ENCODE measurements around the gene BEST1.
"Not testable (repeated sequence)": the region's sequence is repeated elsewhere in the genome, so short reads cannot be mapped to it uniquely, and the experiment has no call there.

Gene BEST1

GRCh38 chr11:61980783-61981541, 30.8 kb downstream of the BEST1 start:
- no peak overlapping the region for H3K27ac Mint-ChIP-seq
- peaks cover 5% of the 10 kb centered on the region for H3K4me1 Mint-ChIP-seq
- no peak for ATAC-seq (ENCODE audit: low read depth)
- H3K4me3 Mint-ChIP-seq, result no peak overlapping the region
- DNase-seq (ENCODE audit: low spot score in 2 of 2), result no peak
- H3K36me3 Mint-ChIP-seq, result peaks cover 4% of the 10 kb centered on the region
- H3K9me3 Mint-ChIP-seq, result no peaks in the 10 kb centered on the region
- H3K27me3 Mint-ChIP-seq, result no peaks in the 10 kb centered on the region

- no peak overlapping the region for H3K4me3 Mint-ChIP-seq
- no peak overlapping the region for H3K27ac Mint-ChIP-seq
- ATAC-seq (ENCODE audit: low read depth), result no peak
- no peak for DNase-seq (ENCODE audit: low spot score in 2 of 2)
- H3K36me3 Mint-ChIP-seq, result peaks cover 17% of the 10 kb centered on the region
- peaks cover 4% of the 10 kb centered on the region for H3K27me3 Mint-ChIP-seq
- H3K9me3 Mint-ChIP-seq, result peaks cover 7% of the 10 kb centered on the region
- H3K4me1 Mint-ChIP-seq, result peaks cover 5% of the 10 kb centered on the region
Measured at GRCh38 chr11:61983419-61983818, 33.3 kb downstream of the BEST1 start.

GRCh38 chr11:61985869-61986268, 35.7 kb downstream of the BEST1 start:
- no peak overlapping the region for H3K4me3 Mint-ChIP-seq
- no peak for DNase-seq (ENCODE audit: low spot score in 2 of 2)
- H3K4me1 Mint-ChIP-seq, result peaks cover 16% of the 10 kb centered on the region
- peaks cover 18% of the 10 kb centered on the region for H3K36me3 Mint-ChIP-seq
- no peak for ATAC-seq (ENCODE audit: low read depth)
- peaks cover 4% of the 10 kb centered on the region for H3K27me3 Mint-ChIP-seq
- no peak overlapping the region for H3K27ac Mint-ChIP-seq
- H3K9me3 Mint-ChIP-seq, result peaks cover 9% of the 10 kb centered on the region

- peaks cover 12% of the 10 kb centered on the region for H3K9me3 Mint-ChIP-seq
- H3K27me3 Mint-ChIP-seq, result no peaks in the 10 kb centered on the region
- peaks cover 19% of the 10 kb centered on the region for H3K36me3 Mint-ChIP-seq
- H3K4me3 Mint-ChIP-seq, result no peak overlapping the region
- peaks cover 7% of the 10 kb centered on the region for H3K4me1 Mint-ChIP-seq
- DNase-seq (ENCODE audit: low spot score in 2 of 2) (no peak), ATAC-seq (ENCODE audit: low read depth) (no peak)
- no peak overlapping the region for H3K27ac Mint-ChIP-seq
Measured at GRCh38 chr11:61994981-61995380, 44.8 kb downstream of the BEST1 start.

- Mint-ChIP-seq H3K9me3 (peaks cover 9% of the 10 kb centered on the region), H3K27ac (no peak overlapping the region), H3K4me1 (no peaks in the 10 kb centered on the region), H3K4me3 (no peak overlapping the region), H3K36me3 (peaks cover 16% of the 10 kb centered on the region), H3K27me3 (no peaks in the 10 kb centered on the region)
- DNase-seq (ENCODE audit: low spot score in 2 of 2) (no peak), ATAC-seq (ENCODE audit: low read depth) (no peak)
Measured at GRCh38 chr11:61996933-61997332, 46.8 kb downstream of the BEST1 start.

GRCh38 chr11:61999141-61999975, 49.2 kb downstream of the BEST1 start:
- no peak overlapping the region for H3K27ac Mint-ChIP-seq
- ATAC-seq (ENCODE audit: low read depth) (no peak), DNase-seq (ENCODE audit: low spot score in 2 of 2) (no peak)
- H3K27me3 Mint-ChIP-seq, result peaks cover 4% of the 10 kb centered on the region
- no peak overlapping the region for H3K4me3 Mint-ChIP-seq
- H3K36me3 Mint-ChIP-seq, result peaks cover 16% of the 10 kb centered on the region
- peaks cover 8% of the 10 kb centered on the region for H3K9me3 Mint-ChIP-seq
- H3K4me1 Mint-ChIP-seq, result no peaks in the 10 kb centered on the region

- Mint-ChIP-seq H3K4me3 (no peak overlapping the region), H3K4me1 (no peaks in the 10 kb centered on the region), H3K27me3 (peaks cover 6% of the 10 kb centered on the region), H3K9me3 (peaks cover 8% of the 10 kb centered on the region), H3K27ac (no peak overlapping the region), H3K36me3 (peaks cover 16% of the 10 kb centered on the region)
- no peak for DNase-seq (ENCODE audit: low spot score in 2 of 2)
- no peak for ATAC-seq (ENCODE audit: low read depth)
Measured at GRCh38 chr11:62000539-62001446, 50.6 kb downstream of the BEST1 start.

GRCh38 chr11:62001450-62002191, 51.5 kb downstream of the BEST1 start:
- Mint-ChIP-seq H3K27me3 (peaks cover 6% of the 10 kb centered on the region), H3K4me1 (no peaks in the 10 kb centered on the region), H3K4me3 (no peak overlapping the region), H3K9me3 (peaks cover 8% of the 10 kb centered on the region), H3K27ac (no peak overlapping the region), H3K36me3 (peaks cover 16% of the 10 kb centered on the region)
- no peak for DNase-seq (ENCODE audit: low spot score in 2 of 2)
- no peak for ATAC-seq (ENCODE audit: low read depth)

- not testable (repeated sequence) for H3K4me1 Mint-ChIP-seq; H3K27me3 Mint-ChIP-seq; H3K27ac Mint-ChIP-seq; H3K4me3 Mint-ChIP-seq; ATAC-seq (ENCODE audit: low read depth); DNase-seq (ENCODE audit: low spot score in 2 of 2); H3K9me3 Mint-ChIP-seq
- H3K36me3 Mint-ChIP-seq, result peaks cover 16% of the 10 kb centered on the region
Measured at GRCh38 chr11:62002283-62002682, 52.1 kb downstream of the BEST1 start.

- Mint-ChIP-seq H3K27me3 (peaks cover 8% of the 10 kb centered on the region), H3K9me3 (peaks cover 3% of the 10 kb centered on the region), H3K36me3 (peaks cover 5% of the 10 kb centered on the region), H3K27ac (no peak overlapping the region), H3K4me3 (no peak overlapping the region), H3K4me1 (no peaks in the 10 kb centered on the region)
- no peak for DNase-seq (ENCODE audit: low spot score in 2 of 2)
- no peak for ATAC-seq (ENCODE audit: low read depth)
Measured at GRCh38 chr11:62004473-62004872, 54.3 kb downstream of the BEST1 start.

- Mint-ChIP-seq H3K4me3 (no peak overlapping the region), H3K27ac (no peak overlapping the region), H3K27me3 (peaks cover 7% of the 10 kb centered on the region), H3K4me1 (no peaks in the 10 kb centered on the region), H3K36me3 (no peaks in the 10 kb centered on the region), H3K9me3 (peaks cover 2% of the 10 kb centered on the region)
- DNase-seq (ENCODE audit: low spot score in 2 of 2) (no peak), ATAC-seq (ENCODE audit: low read depth) (no peak)
Measured at GRCh38 chr11:62008193-62008592, 58.0 kb downstream of the BEST1 start.

- no peak overlapping the region for H3K4me3 Mint-ChIP-seq
- H3K36me3 Mint-ChIP-seq, result no peaks in the 10 kb centered on the region
- no peaks in the 10 kb centered on the region for H3K4me1 Mint-ChIP-seq
- ATAC-seq (ENCODE audit: low read depth) (no peak), DNase-seq (ENCODE audit: low spot score in 2 of 2) (no peak)
- no peak overlapping the region for H3K27ac Mint-ChIP-seq
- H3K27me3 Mint-ChIP-seq, result peaks cover 5% of the 10 kb centered on the region
- peaks cover 2% of the 10 kb centered on the region for H3K9me3 Mint-ChIP-seq
Measured at GRCh38 chr11:62010935-62011528, 60.9 kb downstream of the BEST1 start.

GRCh38 chr11:62011881-62012280, 61.7 kb downstream of the BEST1 start:
- H3K4me1 Mint-ChIP-seq, result no peaks in the 10 kb centered on the region
- H3K27me3 Mint-ChIP-seq, result peaks cover 5% of the 10 kb centered on the region
- H3K27ac Mint-ChIP-seq, result no peak overlapping the region
- peaks cover 2% of the 10 kb centered on the region for H3K9me3 Mint-ChIP-seq
- H3K36me3 Mint-ChIP-seq, result no peaks in the 10 kb centered on the region
- ATAC-seq (ENCODE audit: low read depth) (no peak), DNase-seq (ENCODE audit: low spot score in 2 of 2) (no peak)
- no peak overlapping the region for H3K4me3 Mint-ChIP-seq
